ENCODE results near the gene SLF2. TPM values are rescaled to one million over a fixed set of nuclear protein-coding genes. Genes with fewer than 3 reads are reported as not detected.
"Not testable (repeated sequence)": the region's sequence is repeated elsewhere in the genome, so short reads cannot be mapped to it uniquely, and the experiment has no call there.

The SLF2 gene
- total and polyA plus RNA-seq, 9 of the 15 experiments (the other 6 are each of a cell fraction or from before 2014, with no cell fraction given) = 1.7 to 18.4 (median 7.8) TPM

GRCh38 chr10:100975397-100975796, 62.6 kb downstream of the SLF2 start:
- H3K36me3 ChIP-seq (ENCODE audit: control insufficient read depth, insufficient read depth, low read length); H3K4me1 ChIP-seq (replicated peaks in 1 of 2; ENCODE audit: control insufficient read depth in 2 of 2, insufficient read depth in 2 of 2, low read length in 2 of 2); H3K4me3 ChIP-seq; H3K9me3 ChIP-seq (replicated peaks; ENCODE audit: control insufficient read depth, insufficient read depth, low read depth, low read length); DNase-seq (ENCODE audit: extremely low read depth in 1 of 4, low spot score in 3 of 4); H3K27ac ChIP-seq (ENCODE audit: extremely low read depth, low read depth, low read length); FAIRE-seq; H3K4me2 ChIP-seq (ENCODE audit: insufficient read depth, low read length); BruUV-seq (replicated peaks); H3K9ac ChIP-seq (ENCODE audit: insufficient read depth in 1 of 2, low read depth in 2 of 2, low read length in 2 of 2); intact Hi-C loops (cut with micrococcal nuclease); H3K79me2 ChIP-seq (ENCODE audit: control insufficient read depth, insufficient read depth, low read length); H3K27me3 ChIP-seq (ENCODE audit: control insufficient read depth in 2 of 2, insufficient read depth in 2 of 2, low read length in 2 of 2); CTCF ChIA-PET (ENCODE audit: low intra/inter-chr PET ratio); H4K20me1 ChIP-seq (replicated peaks; ENCODE audit: control insufficient read depth, insufficient read depth, low read length); H2AFZ ChIP-seq (ENCODE audit: low read depth, low read length); H3K9me1 ChIP-seq (ENCODE audit: control insufficient read depth, insufficient read depth, low read length); ATAC-seq: not testable (repeated sequence)
- POLR2A ChIA-PET = interaction anchor here (1.5 kb wide), 1 partner anchor 10 kb away, joined by 4 read pairs; no protein-coding TSS in a partner anchor
- in situ Hi-C loops (cut with MboI) = loop anchor here (25.0 kb wide), 1 partner anchor 1062 kb away; no protein-coding TSS in a partner anchor
- 48% methylated on average over 7 of the region's 8 CpGs for WGBS (ENCODE audit: insufficient coverage, low coverage, missing lambda C conversion rate)

- Histone ChIP-seq H3K27me3 (ENCODE audit: control insufficient read depth in 2 of 2, insufficient read depth in 2 of 2, low read length in 2 of 2) (no peaks in the 10 kb centered on the region), H3K9me3 (replicated peaks; ENCODE audit: control insufficient read depth, insufficient read depth, low read depth, low read length) (no peaks in the 10 kb centered on the region), H3K27ac (ENCODE audit: extremely low read depth, low read depth, low read length) (no peak overlapping the region), H3K4me3 (no peak overlapping the region), H3K4me1 (replicated peaks in 1 of 2; ENCODE audit: control insufficient read depth in 2 of 2, insufficient read depth in 2 of 2, low read length in 2 of 2) (peaks cover 0 to 4% of the 10 kb centered on the region in 2 experiments; a peak in 2 of 5 replicates), H2AFZ (ENCODE audit: low read depth, low read length) (no peak overlapping the region), H3K36me3 (ENCODE audit: control insufficient read depth, insufficient read depth, low read length) (peaks cover 10% of the 10 kb centered on the region; the same call in 1 of the 3 replicates), H4K20me1 (replicated peaks; ENCODE audit: control insufficient read depth, insufficient read depth, low read length) (no peaks in the 10 kb centered on the region; the same call in 1 of the 2 replicates), H3K9me1 (ENCODE audit: control insufficient read depth, insufficient read depth, low read length) (no peaks in the 10 kb centered on the region), H3K79me2 (ENCODE audit: control insufficient read depth, insufficient read depth, low read length) (no peaks in the 10 kb centered on the region), H3K4me2 (ENCODE audit: insufficient read depth, low read length) (no peak overlapping the region), H3K9ac (ENCODE audit: insufficient read depth in 1 of 2, low read depth in 2 of 2, low read length in 2 of 2) (no peak overlapping the region)
- FAIRE-seq (no peak), ATAC-seq (no peak), DNase-seq (ENCODE audit: extremely low read depth in 1 of 4, low spot score in 3 of 4) (no peak)
- TF ChIP-seq ZNF764 (CRISPR knock-in tag; IDR thresholded peaks at IDR 0.05; ENCODE audit: low read depth) = no peak
- no peak for TF ChIP-seq THRA (IDR thresholded peaks at IDR 0.05)
- no peak for TF ChIP-seq HMG20A (CRISPR knock-in tag; conservative IDR thresholded peaks at IDR 0.05)
- no peak for TF ChIP-seq MEIS2 (IDR thresholded peaks at IDR 0.05; ENCODE audit: partially characterized antibody)
- TF ChIP-seq ZNF217 (CRISPR knock-in tag; IDR thresholded peaks at IDR 0.05) = no peak
- in situ Hi-C loops (cut with MboI) (loop anchor here (25.0 kb wide), 1 partner anchor 1060 kb away; no protein-coding TSS in a partner anchor), intact Hi-C loops (cut with micrococcal nuclease) (no loop called here)
- CTCF ChIA-PET (ENCODE audit: low intra/inter-chr PET ratio) = no interaction called here
- 12% methylated on average over 3 of the region's 3 CpGs for WGBS (ENCODE audit: insufficient coverage, low coverage, missing lambda C conversion rate)
- POLR2A ChIA-PET = interaction anchor here (0.6 kb wide), 1 partner anchor 34 kb away, joined by 3 read pairs; no protein-coding TSS in a partner anchor
- BruUV-seq (replicated peaks) = no TSS peak
Measured at GRCh38 chr10:100976906-100977305, 64.1 kb downstream of the SLF2 start.
